Middle frontal gyrus (tissue), 1 donor: ENCODE measurements around the gene SLC36A1.

ENCODE experiments used
- DNase-seq: peaks from one replicate; pipeline ENCODE4 v3.0.0-alpha.2; 2015; ENCODE audit warnings: low spot score; ENCODE audit errors: extremely low spot score

The SLC36A1 gene

GRCh38 chr5:151532416-151532815, 85.0 kb downstream of the SLC36A1 start:
- DNase-seq: no peak

GRCh38 chr5:151534350-151534749, 86.9 kb downstream of the SLC36A1 start:
- no peak for DNase-seq

GRCh38 chr5:151537044-151537443, 89.6 kb downstream of the SLC36A1 start:
- DNase-seq: no peak

- no peak for DNase-seq
These were observed 94.2 kb downstream of the SLC36A1 start for GRCh38 chr5:151541571-151541970.
